Endothelial cell of umbilical vein (primary cell): Measurements from ENCODE around the gene PCGF1. TPM values are rescaled to one million over a fixed set of nuclear protein-coding genes. Genes with fewer than 3 reads are reported as not detected.

Experiments
- BruUV-seq: library from RNA; stranded (reverse); fragments of 400-500 nt; replicated peaks from 2 replicates; lab custom pipeline; 2021; lab: Mats Ljungman, UMichigan
- CTCF ChIA-PET: fragments of 300-600, 350-600 bp; sonication (Branson Sonifier 250); formaldehyde crosslinking; loops from one replicate; lab custom pipeline; 2021; ENCODE audit warnings: antibody characterized with exemption, inconsistent platforms; lab: Charles Lee
- POLR2A ChIA-PET: fragments of 300-600, 350-600 bp; sonication (Branson Sonifier 250); formaldehyde crosslinking; loops from one replicate; lab custom pipeline; 2021; ENCODE audit warnings: antibody characterized with exemption, inconsistent platforms; lab: Charles Lee
- DNase-seq: peaks from one replicate; pipeline ENCODE4 v3.0.0-alpha.2; 2011; ENCODE audit warnings: low read depth, low spot score
- FAIRE-seq: peaks from 2 replicates; lab custom pipeline; 2011; peaks lifted over from hg19 to GRCh38; lab: Jason Lieb, UNC
- H2AFZ ChIP-seq: 2 replicates; pipeline ENCODE4 v1.6.0; 2012; ENCODE audit warnings: low read depth, low read length, control low read depth, inconsistent platforms
- H3K27ac ChIP-seq: 2 replicates; pipeline ENCODE4 v1.5.1; 2011; ENCODE audit warnings: low read depth, mild to moderate bottlenecking, control low read depth, low read length, moderate library complexity; ENCODE audit not compliant: insufficient read depth
- H3K27me3 ChIP-seq, 2 experiments: 2 replicates each; pipeline versions ENCODE4 v1.6.0 to v1.6.1; 2011; ENCODE audit warnings: low read length in 2 of 2, mixed read lengths in 1 of 2; ENCODE audit not compliant: control insufficient read depth in 2 of 2, insufficient read depth in 2 of 2
- H3K36me3 ChIP-seq, 2 experiments: 2 replicates in 1 of 2; 3 replicates in 1 of 2; pipeline ENCODE4 v1.5.1; 2011; ENCODE audit warnings: low read length in 2 of 2, mild to moderate bottlenecking in 1 of 2, moderate library complexity in 1 of 2; ENCODE audit not compliant: control insufficient read depth in 2 of 2, insufficient read depth in 2 of 2; ENCODE audit errors: extremely low read depth in 1 of 2
- H3K4me1 ChIP-seq: 3 replicates; pipeline ENCODE4 v1.5.1; 2011; ENCODE audit warnings: mild to moderate bottlenecking, low read length; ENCODE audit not compliant: control insufficient read depth, insufficient read depth; ENCODE audit errors: extremely low read depth
- H3K4me2 ChIP-seq: 2 replicates; pipeline ENCODE4 v1.6.1; 2011; ENCODE audit warnings: low read length, control low read depth, mixed read lengths; ENCODE audit not compliant: insufficient read depth
- H3K4me3 ChIP-seq, 3 experiments: fragments of 200-600 bp in 1 of 3; sonication (generic), shearing (Covaris generic) in 1 of 3; replicated peaks in 1 of 3; 2 replicates each; pipeline ENCODE4 v1.5.1; 2011 to 2016; ENCODE audit warnings: control low read depth in 3 of 3, low read length in 3 of 3, mild to moderate bottlenecking in 2 of 3, inconsistent platforms in 1 of 3, low read depth in 1 of 3, moderate library complexity in 1 of 3; ENCODE audit not compliant: insufficient read depth in 1 of 3
- H3K79me2 ChIP-seq: 2 replicates; pipeline ENCODE4 v1.6.0; 2012; ENCODE audit warnings: low read length, inconsistent platforms; ENCODE audit not compliant: control insufficient read depth, insufficient read depth
- H3K9ac ChIP-seq: replicated peaks from 2 replicates; pipeline ENCODE3; 2011; ENCODE audit warnings: low read length, control low read depth; ENCODE audit not compliant: insufficient read depth; ENCODE audit errors: extremely low read depth
- H3K9me1 ChIP-seq: replicated peaks from 3 replicates; pipeline ENCODE4 v1.6.0; 2011; ENCODE audit warnings: mild to moderate bottlenecking, low read length; ENCODE audit not compliant: control insufficient read depth, insufficient read depth; ENCODE audit errors: extremely low read depth
- H3K9me3 ChIP-seq: replicated peaks from 2 replicates; pipeline ENCODE4 v1.5.1; 2012; ENCODE audit warnings: low read length, inconsistent platforms; ENCODE audit not compliant: control insufficient read depth, insufficient read depth
- H4K20me1 ChIP-seq: replicated peaks from 2 replicates; pipeline ENCODE3; 2011; ENCODE audit warnings: mild to moderate bottlenecking, low read length; ENCODE audit not compliant: control insufficient read depth, insufficient read depth; ENCODE audit errors: extremely low read depth
- CTCF ChIP-seq, 2 donors: IDR thresholded peaks; 1 replicate in 1 of 2; 2 replicates in 1 of 2; pipeline ENCODE4 v1.5.1; 2011; ENCODE audit warnings: low read length in 2 of 2, mild to moderate bottlenecking in 2 of 2, moderate library complexity in 2 of 2, control low read depth in 1 of 2, inconsistent platforms in 1 of 2, low read depth in 1 of 2; ENCODE audit not compliant: insufficient read depth in 1 of 2; ENCODE audit errors: extremely low read depth in 1 of 2
- EZH2 ChIP-seq: IDR thresholded peaks from 2 replicates; pipeline ENCODE4 v1.6.1; 2012; ENCODE audit warnings: borderline replicate concordance, low read depth, mild to moderate bottlenecking, moderate library complexity, low read length, inconsistent platforms; ENCODE audit not compliant: severe bottlenecking
- FOS ChIP-seq: IDR thresholded peaks from 2 replicates; pipeline ENCODE4 v1.6.1; 2011; ENCODE audit warnings: mild to moderate bottlenecking, low read length, moderate library complexity, borderline replicate concordance; ENCODE audit not compliant: insufficient read depth
- GATA2 ChIP-seq: IDR thresholded peaks from 2 replicates; pipeline ENCODE4 v1.7.0; 2011; ENCODE audit warnings: low read depth, mild to moderate bottlenecking, moderate library complexity, mixed read lengths, low read length; ENCODE audit not compliant: insufficient read length, insufficient read depth
- MYC ChIP-seq: IDR thresholded peaks from one replicate; pipeline ENCODE4 v1.6.1; 2011; ENCODE audit warnings: mild to moderate bottlenecking, low read depth, low read length
- dilution Hi-C: fragments of 300-500 bp; cut with MboI; formaldehyde crosslinking; loops from one replicate; pipeline ENCODE4 v1.15.0; 2019; ENCODE audit warnings: low sequenced_read_pairs; ENCODE audit not compliant: extremely low pct_ligation_motif_present
- intact Hi-C: fragments of 100-400 bp; cut with micrococcal nuclease; formaldehyde crosslinking; loops from one replicate; pipeline ENCODE4 v1.10.0; 2022
- polyA plus RNA-seq, 4 experiments: library from polyadenylated mRNA; depleted of rRNA in 3 of 4; stranded (reverse) in 3 of 4; unstranded in 1 of 4; fragments of >200 nt; gene quantifications; 2 replicates each; pipeline versions ENCODE4 v1.2.1 to v1.2.3, GENCODE V29; 2011 to 2012; ENCODE audit warnings: missing spikeins in 1 of 4
- total RNA-seq: library from RNA; stranded (reverse); gene quantifications from 2 replicates; pipeline ENCODE4 v1.2.3, GENCODE V29; 2021

PCGF1 gene
- total and polyA plus RNA-seq, 2 donors (not counting 3 experiments of a cell fraction or from before 2014, with no cell fraction given): 17.4 to 19.2 TPM

- intact Hi-C loops: loop anchor here (1.0 to 5.0 kb wide), 2 partner anchors 15 to 34 kb away; partner anchors contain the start of gene TTC31
- H3K4me2 ChIP-seq: peak overlapping the region; percentile 50
- no peaks in the 10 kb centered on the region for H3K36me3 ChIP-seq
- H3K27me3 ChIP-seq: peaks cover 23 to 40% of the 10 kb centered on the region in 2 experiments
- CTCF ChIA-PET: interaction anchor here (0.7 to 2.6 kb wide), 7 partner anchors 8 to 87 kb away, joined by 3 to 6 read pairs (median 3); partner anchors contain the start of genes CCDC142, TTC31 and WBP1
- DNase-seq (peak; percentile 35), FAIRE-seq (peak; percentile 62)
- H3K4me1 ChIP-seq: peaks cover 30% of the 10 kb centered on the region
- POLR2A ChIA-PET: interaction anchor here (1.1 kb wide), 1 partner anchor 30 kb away, joined by 3 read pairs; the partner anchor contains the start of gene AUP1
- H3K4me3 ChIP-seq: peak overlapping the region in 2 of 3 experiments; percentile 19 to 25
- H4K20me1 ChIP-seq: no peaks in the 10 kb centered on the region
- no peaks in the 10 kb centered on the region for H3K9me3 ChIP-seq
- H3K9me1 ChIP-seq: no peaks in the 10 kb centered on the region
- H2AFZ ChIP-seq: peak overlapping the region; percentile 11
- H3K9ac ChIP-seq: no peak overlapping the region
- no peak overlapping the region for H3K27ac ChIP-seq
- no TSS peak for BruUV-seq
- no peak for TF ChIP-seq MYC
- TF ChIP-seq FOS: peak; percentile 17
- no peak for TF ChIP-seq GATA2
- peak; percentile 95 for TF ChIP-seq EZH2
- TF ChIP-seq CTCF (IDR thresholded peaks at IDR 0.05; ENCODE audit: extremely low read depth in 1 of 2, insufficient read depth in 1 of 2, low read depth in 1 of 2, low read length in 2 of 2): no peak
- no peaks in the 10 kb centered on the region for H3K79me2 ChIP-seq
- dilution Hi-C loops: no loop called here
These were observed 8.8 kb downstream of the PCGF1 start for GRCh38 chr2:74498500-74499266.
